ENCODE results near the gene AFF1.
"Not testable (repeated sequence)": the region's sequence is repeated elsewhere in the genome, so short reads cannot be mapped to it uniquely, and the experiment has no call there.

The AFF1 gene

DNA sequence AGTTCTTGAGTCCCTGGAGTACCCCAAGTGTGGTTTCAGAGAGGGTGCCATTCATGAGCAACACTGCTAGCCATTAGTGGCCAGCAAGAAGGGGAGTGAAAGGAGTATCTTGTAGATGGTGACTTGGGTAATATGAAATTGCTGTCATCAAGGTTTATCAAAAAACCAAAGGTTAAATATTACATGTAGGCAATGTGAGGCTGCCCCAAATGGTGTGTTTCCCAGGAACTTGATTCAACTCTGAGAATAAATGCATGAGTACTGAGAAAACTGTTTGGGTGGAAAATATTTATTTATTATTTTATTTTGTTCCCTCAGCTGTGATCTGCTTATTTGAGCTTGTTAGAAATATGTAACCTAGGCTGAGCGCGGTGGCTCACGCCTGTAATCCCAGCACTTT lies 55.7 kb downstream of the AFF1 start:
- H3K36me3 ChIP-seq (ENCODE audit: control insufficient read depth, insufficient read depth, low read length): peaks cover 9% of the 10 kb centered on the region; the same call in 1 of the 2 replicates
- H3K27ac ChIP-seq (ENCODE audit: low read depth, low read length): no peak overlapping the region
- H3K4me3 ChIP-seq (ENCODE audit: low read depth, low read length): no peak overlapping the region
- no peaks in the 10 kb centered on the region for H3K27me3 ChIP-seq (ENCODE audit: control insufficient read depth, insufficient read depth, low read length)
- no peak overlapping the region for H3K9ac ChIP-seq (ENCODE audit: low read depth, low read length)
- H3K9me3 ChIP-seq (ENCODE audit: control insufficient read depth, insufficient read depth, low read length): no peaks in the 10 kb centered on the region
- no peaks in the 10 kb centered on the region for H3K4me1 ChIP-seq (ENCODE audit: control insufficient read depth, insufficient read depth, low read length)

- Histone ChIP-seq H3K9ac (ENCODE audit: low read depth, low read length) (no peak overlapping the region), H3K9me3 (ENCODE audit: control insufficient read depth, insufficient read depth, low read length) (no peaks in the 10 kb centered on the region), H3K4me3 (ENCODE audit: low read depth, low read length) (no peak overlapping the region), H3K36me3 (ENCODE audit: control insufficient read depth, insufficient read depth, low read length) (peaks cover 9% of the 10 kb centered on the region; the same call in 1 of the 2 replicates), H3K27ac (ENCODE audit: low read depth, low read length) (no peak overlapping the region), H3K4me1 (ENCODE audit: control insufficient read depth, insufficient read depth, low read length) (no peaks in the 10 kb centered on the region), H3K27me3 (ENCODE audit: control insufficient read depth, insufficient read depth, low read length) (no peaks in the 10 kb centered on the region)
Measured at GRCh38 chr4:86991994-86992393, 57.2 kb downstream of the AFF1 start.

- no peaks in the 10 kb centered on the region for H3K9me3 ChIP-seq (ENCODE audit: control insufficient read depth, insufficient read depth, low read length)
- no peak overlapping the region for H3K9ac ChIP-seq (ENCODE audit: low read depth, low read length)
- H3K36me3 ChIP-seq (ENCODE audit: control insufficient read depth, insufficient read depth, low read length): peaks cover 5% of the 10 kb centered on the region; the same call in 1 of the 2 replicates
- no peak overlapping the region for H3K27ac ChIP-seq (ENCODE audit: low read depth, low read length)
- H3K27me3 ChIP-seq (ENCODE audit: control insufficient read depth, insufficient read depth, low read length): no peaks in the 10 kb centered on the region
- H3K4me3 ChIP-seq (ENCODE audit: low read depth, low read length): no peak overlapping the region
- H3K4me1 ChIP-seq (ENCODE audit: control insufficient read depth, insufficient read depth, low read length): peaks cover 16% of the 10 kb centered on the region
Measured at GRCh38 chr4:86993909-86994681, 59.3 kb downstream of the AFF1 start.

DNA sequence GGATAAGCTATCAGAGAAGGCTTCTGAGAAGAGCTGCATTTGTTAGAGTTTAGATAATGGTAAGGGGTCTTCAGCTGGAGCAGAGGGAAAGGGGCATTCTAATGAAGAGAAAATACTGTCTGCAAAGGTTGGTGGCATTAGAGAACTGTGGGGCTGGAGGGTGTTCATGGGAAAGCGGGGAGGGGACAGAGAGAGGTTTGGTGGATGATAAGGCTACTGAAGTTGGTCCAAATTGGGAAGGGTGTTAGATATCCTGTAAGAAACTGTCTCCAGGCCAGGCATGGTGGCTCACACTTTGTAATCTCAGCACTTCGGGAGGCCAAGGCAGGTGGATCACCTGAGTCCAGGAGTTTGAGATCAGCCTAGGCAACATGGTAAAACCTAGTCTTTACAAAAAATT lies 59.9 kb downstream of the AFF1 start:
- Histone ChIP-seq H3K9me3 (ENCODE audit: control insufficient read depth, insufficient read depth, low read length) (no peaks in the 10 kb centered on the region), H3K4me3 (ENCODE audit: low read depth, low read length) (no peak overlapping the region), H3K27ac (ENCODE audit: low read depth, low read length) (no peak overlapping the region), H3K36me3 (ENCODE audit: control insufficient read depth, insufficient read depth, low read length) (peaks cover 5% of the 10 kb centered on the region; the same call in 1 of the 2 replicates), H3K9ac (ENCODE audit: low read depth, low read length) (no peak overlapping the region), H3K27me3 (ENCODE audit: control insufficient read depth, insufficient read depth, low read length) (no peaks in the 10 kb centered on the region), H3K4me1 (ENCODE audit: control insufficient read depth, insufficient read depth, low read length) (peaks cover 22% of the 10 kb centered on the region)

DNA sequence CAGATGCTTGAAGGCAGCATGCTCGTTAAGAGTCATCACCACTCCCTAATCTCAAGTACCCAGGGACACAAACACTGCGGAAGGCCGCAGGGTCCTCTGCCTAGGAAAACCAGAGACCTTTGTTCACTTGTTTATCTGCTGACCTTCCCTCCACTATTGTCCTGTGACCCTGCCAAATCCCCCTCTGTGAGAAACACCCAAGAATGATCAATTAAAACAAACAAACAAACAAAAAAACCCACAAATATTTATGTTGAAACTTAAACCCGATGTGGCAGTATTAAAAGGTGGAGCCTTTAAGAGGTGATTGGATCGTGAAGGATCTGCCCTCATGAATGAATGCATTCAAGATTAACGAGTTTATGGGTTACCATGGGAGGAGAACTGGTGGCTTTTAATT lies 61.7 kb downstream of the AFF1 start:
- peak overlapping the region; percentile 26 for H3K27ac ChIP-seq (ENCODE audit: low read depth, low read length)

DNA sequence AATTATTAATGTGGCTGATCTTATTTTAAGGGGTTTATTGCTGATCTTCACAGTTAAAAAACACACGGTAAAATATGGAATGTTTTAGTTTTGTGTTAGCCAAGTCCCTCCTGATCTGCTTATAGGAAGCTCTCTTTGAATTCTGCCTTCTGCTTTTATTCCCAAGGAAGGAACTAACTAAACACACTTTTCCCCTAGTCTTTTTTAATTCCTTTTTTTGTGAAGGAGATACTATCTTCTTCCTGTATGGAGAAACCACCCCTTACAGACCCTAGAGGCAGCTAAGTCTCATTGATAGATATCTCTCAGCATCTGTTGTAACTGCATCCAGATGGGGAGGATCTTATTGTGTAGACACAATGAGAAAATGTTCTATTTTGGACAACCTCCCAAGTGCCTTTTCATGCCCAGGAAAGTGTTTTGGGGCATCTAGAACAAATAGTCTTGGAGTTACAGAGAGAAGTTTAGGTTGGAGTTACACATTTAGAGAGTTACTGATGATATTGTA lies 64.4 kb downstream of the AFF1 start:
- Histone ChIP-seq H3K36me3 (ENCODE audit: control insufficient read depth, insufficient read depth, low read length) (no peaks in the 10 kb centered on the region; the same call in 1 of the 2 replicates), H3K27ac (ENCODE audit: low read depth, low read length) (no peak overlapping the region), H3K4me1 (ENCODE audit: control insufficient read depth, insufficient read depth, low read length) (peaks cover 56% of the 10 kb centered on the region), H3K9ac (ENCODE audit: low read depth, low read length) (no peak overlapping the region), H3K27me3 (ENCODE audit: control insufficient read depth, insufficient read depth, low read length) (no peaks in the 10 kb centered on the region), H3K9me3 (ENCODE audit: control insufficient read depth, insufficient read depth, low read length) (no peaks in the 10 kb centered on the region), H3K4me3 (ENCODE audit: low read depth, low read length) (no peak overlapping the region)

More for the DNA sequence above, 61.7 kb downstream of the AFF1 start:
- not testable (repeated sequence) for H3K36me3 ChIP-seq (ENCODE audit: control insufficient read depth, insufficient read depth, low read length); H3K9ac ChIP-seq (ENCODE audit: low read depth, low read length); H3K27me3 ChIP-seq (ENCODE audit: control insufficient read depth, insufficient read depth, low read length); H3K9me3 ChIP-seq (ENCODE audit: control insufficient read depth, insufficient read depth, low read length); H3K4me3 ChIP-seq (ENCODE audit: low read depth, low read length)
- peaks cover 32% of the 10 kb centered on the region for H3K4me1 ChIP-seq (ENCODE audit: control insufficient read depth, insufficient read depth, low read length)

GRCh38 chr4:87002682-87003043 lies 67.9 kb downstream of the AFF1 start:
- no peak overlapping the region for H3K9ac ChIP-seq (ENCODE audit: low read depth, low read length)
- no peaks in the 10 kb centered on the region for H3K27me3 ChIP-seq (ENCODE audit: control insufficient read depth, insufficient read depth, low read length)
- H3K36me3 ChIP-seq (ENCODE audit: control insufficient read depth, insufficient read depth, low read length): no peaks in the 10 kb centered on the region
- no peaks in the 10 kb centered on the region for H3K9me3 ChIP-seq (ENCODE audit: control insufficient read depth, insufficient read depth, low read length)
- no peak overlapping the region for H3K4me3 ChIP-seq (ENCODE audit: low read depth, low read length)
- H3K27ac ChIP-seq (ENCODE audit: low read depth, low read length): peak overlapping the region; percentile 57
- H3K4me1 ChIP-seq (ENCODE audit: control insufficient read depth, insufficient read depth, low read length): peaks cover 72% of the 10 kb centered on the region

GRCh38 chr4:87003266-87003665 lies 68.5 kb downstream of the AFF1 start:
- Histone ChIP-seq H3K36me3 (ENCODE audit: control insufficient read depth, insufficient read depth, low read length) (no peaks in the 10 kb centered on the region), H3K9ac (ENCODE audit: low read depth, low read length) (no peak overlapping the region), H3K4me1 (ENCODE audit: control insufficient read depth, insufficient read depth, low read length) (peaks cover 70% of the 10 kb centered on the region), H3K9me3 (ENCODE audit: control insufficient read depth, insufficient read depth, low read length) (no peaks in the 10 kb centered on the region), H3K4me3 (ENCODE audit: low read depth, low read length) (no peak overlapping the region), H3K27me3 (ENCODE audit: control insufficient read depth, insufficient read depth, low read length) (peaks cover 3% of the 10 kb centered on the region), H3K27ac (ENCODE audit: low read depth, low read length) (no peak overlapping the region)

GRCh38 chr4:87005369-87005689 lies 70.5 kb downstream of the AFF1 start:
- H3K4me3 ChIP-seq (ENCODE audit: low read depth, low read length): no peak overlapping the region; the same call in 1 of the 2 replicates
- H3K27me3 ChIP-seq (ENCODE audit: control insufficient read depth, insufficient read depth, low read length): peaks cover 3% of the 10 kb centered on the region
- no peaks in the 10 kb centered on the region for H3K36me3 ChIP-seq (ENCODE audit: control insufficient read depth, insufficient read depth, low read length)
- H3K9ac ChIP-seq (ENCODE audit: low read depth, low read length): no peak overlapping the region
- no peaks in the 10 kb centered on the region for H3K9me3 ChIP-seq (ENCODE audit: control insufficient read depth, insufficient read depth, low read length)
- H3K4me1 ChIP-seq (ENCODE audit: control insufficient read depth, insufficient read depth, low read length): peaks cover 70% of the 10 kb centered on the region
- H3K27ac ChIP-seq (ENCODE audit: low read depth, low read length): no peak overlapping the region

DNA sequence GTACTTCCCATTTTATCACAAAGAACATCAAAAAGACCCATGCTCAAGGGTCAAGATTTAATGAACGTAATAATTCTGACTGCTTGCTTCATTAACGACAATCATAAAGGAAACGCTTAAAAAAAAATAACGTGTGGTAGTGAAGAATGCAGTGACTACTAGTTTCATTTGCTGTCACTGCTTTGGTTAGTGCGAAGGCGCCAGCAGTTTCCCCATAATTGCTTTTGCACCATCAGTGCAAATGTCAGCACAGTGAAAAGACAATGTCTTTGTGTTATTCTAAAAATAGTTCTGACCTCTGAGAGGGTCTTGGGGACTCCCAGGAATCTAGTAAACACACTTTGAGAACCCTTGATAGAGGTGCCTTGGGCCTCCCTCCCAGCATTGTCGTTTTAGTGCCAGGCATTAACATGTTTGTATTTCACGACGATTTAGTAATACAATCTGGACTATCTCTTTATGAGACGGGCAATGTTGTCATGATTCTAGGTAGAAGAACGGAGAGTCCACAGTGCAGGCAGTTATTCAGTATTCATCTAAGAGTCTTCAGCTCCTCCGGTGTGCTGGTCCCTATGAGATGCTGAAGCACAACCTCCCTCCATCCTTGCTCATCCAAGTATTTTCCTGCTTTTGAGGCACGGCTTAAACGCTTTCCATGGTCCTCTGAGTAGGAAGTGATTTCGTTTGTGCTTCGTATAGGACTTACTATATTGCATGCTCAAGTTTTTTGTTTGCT lies 71.0 kb downstream of the AFF1 start:
- H3K9ac ChIP-seq (ENCODE audit: low read depth, low read length): peak overlapping the region; percentile 34
- peaks cover 3% of the 10 kb centered on the region for H3K27me3 ChIP-seq (ENCODE audit: control insufficient read depth, insufficient read depth, low read length)
- H3K4me3 ChIP-seq (ENCODE audit: low read depth, low read length): peak overlapping the region; percentile 93
- H3K27ac ChIP-seq (ENCODE audit: low read depth, low read length): peak overlapping the region; percentile 99
- no peaks in the 10 kb centered on the region for H3K9me3 ChIP-seq (ENCODE audit: control insufficient read depth, insufficient read depth, low read length)
- H3K36me3 ChIP-seq (ENCODE audit: control insufficient read depth, insufficient read depth, low read length): no peaks in the 10 kb centered on the region
- peaks cover 73% of the 10 kb centered on the region for H3K4me1 ChIP-seq (ENCODE audit: control insufficient read depth, insufficient read depth, low read length)

DNA sequence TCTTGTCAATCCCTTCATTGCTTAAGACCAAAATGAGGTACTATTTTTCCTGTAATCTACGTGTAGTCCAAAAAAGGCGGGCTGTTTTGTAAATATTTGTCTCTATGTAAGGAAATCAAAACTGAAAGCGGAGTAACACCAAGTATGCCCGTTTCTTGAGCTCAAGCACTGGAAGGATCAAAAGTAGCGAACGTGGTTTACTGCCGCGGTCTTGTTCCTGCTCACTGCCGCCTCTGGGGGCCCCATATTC lies 71.5 kb downstream of the AFF1 start:
- Histone ChIP-seq H3K36me3 (ENCODE audit: control insufficient read depth, insufficient read depth, low read length) (no peaks in the 10 kb centered on the region), H3K4me1 (ENCODE audit: control insufficient read depth, insufficient read depth, low read length) (peaks cover 76% of the 10 kb centered on the region), H3K4me3 (ENCODE audit: low read depth, low read length) (peak overlapping the region; percentile 93), H3K9me3 (ENCODE audit: control insufficient read depth, insufficient read depth, low read length) (no peaks in the 10 kb centered on the region), H3K27ac (ENCODE audit: low read depth, low read length) (peak overlapping the region; percentile 99), H3K9ac (ENCODE audit: low read depth, low read length) (peak overlapping the region; percentile 34), H3K27me3 (ENCODE audit: control insufficient read depth, insufficient read depth, low read length) (peaks cover 3% of the 10 kb centered on the region)

Measured in HUES48 (cell line).